Esophagus mucosa (tissue), 1 donor: ENCODE data around the gene CHRM5. TPM values are rescaled to one million over a fixed set of nuclear protein-coding genes. Genes with fewer than 3 reads are reported as not detected.
"Not testable (repeated sequence)": the region's sequence is repeated elsewhere in the genome, so short reads cannot be mapped to it uniquely, and the experiment has no call there.

Source experiments
- ATAC-seq: fragments of 200-7000 bp; cut with Tn5 transposase; one replicate; pipeline ENCODE4 v1.9.1; 2020
- total RNA-seq: library from RNA; stranded (reverse); gene quantifications from one replicate; pipeline ENCODE4 v1.2.4, GENCODE V29; 2023
- donor health status: DM: yes; HTN: yes; CAD: no.

CHRM5 gene
- total RNA-seq, 1 donor from 2014 or later, result not detected

- ATAC-seq, result no peak
These were observed 75.1 kb downstream of the CHRM5 start for GRCh38 chr15:34043391-34043790.

GRCh38 chr15:34043813-34044212 is 75.5 kb downstream of the CHRM5 start:
- no peak for ATAC-seq

GRCh38 chr15:34046471-34047145 is 78.3 kb downstream of the CHRM5 start:
- no peak for ATAC-seq

- no peak for ATAC-seq
These were observed 79.8 kb downstream of the CHRM5 start for GRCh38 chr15:34047893-34048775.

GRCh38 chr15:34049112-34049511 is 80.8 kb downstream of the CHRM5 start:
- ATAC-seq, result no peak

- not testable (repeated sequence) for ATAC-seq
These were observed 82.1 kb downstream of the CHRM5 start for GRCh38 chr15:34050385-34050784.

GRCh38 chr15:34054081-34054707 is 85.9 kb downstream of the CHRM5 start:
- ATAC-seq, result no peak

- ATAC-seq, result peak; percentile 18
These were observed 87.7 kb downstream of the CHRM5 start for GRCh38 chr15:34055868-34056595.

GRCh38 chr15:34056911-34057310 is 88.6 kb downstream of the CHRM5 start:
- no peak for ATAC-seq

GRCh38 chr15:34059476-34059875 is 91.2 kb downstream of the CHRM5 start:
- no peak for ATAC-seq

GRCh38 chr15:34059946-34060345 is 91.6 kb downstream of the CHRM5 start:
- no peak for ATAC-seq

- peak; percentile 16 for ATAC-seq
These were observed 96.1 kb downstream of the CHRM5 start for GRCh38 chr15:34064438-34064837.

GRCh38 chr15:34065261-34065660 is 97.0 kb downstream of the CHRM5 start:
- ATAC-seq, result no peak

- peak; percentile 94 for ATAC-seq
These were observed 97.6 kb downstream of the CHRM5 start for GRCh38 chr15:34065941-34066340.

GRCh38 chr15:34070003-34070402 is 101.7 kb downstream of the CHRM5 start:
- ATAC-seq, result no peak

- ATAC-seq, result no peak
These were observed 108.5 kb downstream of the CHRM5 start for GRCh38 chr15:34076785-34077184.

GRCh38 chr15:34078900-34079299 is 110.6 kb downstream of the CHRM5 start:
- no peak for ATAC-seq

- no peak for ATAC-seq
These were observed 111.6 kb downstream of the CHRM5 start for GRCh38 chr15:34079904-34080303.

GRCh38 chr15:34084086-34084485 is 115.8 kb downstream of the CHRM5 start:
- ATAC-seq, result peak; percentile 86

GRCh38 chr15:34085746-34086145 is 117.4 kb downstream of the CHRM5 start:
- ATAC-seq, result no peak

GRCh38 chr15:34099914-34100313 is 131.6 kb downstream of the CHRM5 start:
- no peak for ATAC-seq

- peak; percentile 100 for ATAC-seq
These were observed 133.3 kb downstream of the CHRM5 start, which contains the start of the genes EMC7 and PGBD4 for GRCh38 chr15:34101366-34102174. Gene EMC7, minus strand, starts transcription at chr15:34101862. Its CDS starts 23 bp downstream, at chr15:34101839. Gene PGBD4, plus strand, starts transcription at chr15:34102083. Its CDS starts 449 bp downstream, at chr15:34102532.
